GDM1 (cell line): ENCODE measurements around the gene MIOS.
A peak's percentile ranks its signal among the peaks of the same experiment; 100 is the strongest.

ENCODE experiments used
- DNase-seq: peaks from one replicate; lab custom pipeline; 2025; lab: John Stamatoyannopoulos, UW

MIOS gene

GRCh38 chr7:7566651-7567611 is at the start of gene MIOS:
Gene MIOS (plus strand): TSS chr7:7566884. CDS start chr7:7572476, 5,592 bp downstream.
- peak; percentile 80 for DNase-seq

- no peak for DNase-seq
Observed at GRCh38 chr7:7517754-7518153, 48.9 kb upstream of the MIOS start.

GRCh38 chr7:7519056-7519455 is 47.6 kb upstream of the MIOS start:
- DNase-seq, result no peak

GRCh38 chr7:7519528-7519927 is 47.2 kb upstream of the MIOS start:
- DNase-seq, result no peak

GRCh38 chr7:7521259-7521658 is 45.4 kb upstream of the MIOS start:
- no peak for DNase-seq

GRCh38 chr7:7522421-7522820 is 44.3 kb upstream of the MIOS start:
- no peak for DNase-seq

GRCh38 chr7:7524121-7524520 is 42.6 kb upstream of the MIOS start:
- DNase-seq, result no peak

- DNase-seq, result no peak
Observed at GRCh38 chr7:7526006-7526405, 40.7 kb upstream of the MIOS start.

- no peak for DNase-seq
Observed at GRCh38 chr7:7527047-7527446, 39.6 kb upstream of the MIOS start.

GRCh38 chr7:7529328-7529727 is 37.4 kb upstream of the MIOS start:
- DNase-seq, result no peak

GRCh38 chr7:7533831-7534430 is 32.8 kb upstream of the MIOS start:
- no peak for DNase-seq

- no peak for DNase-seq
Observed at GRCh38 chr7:7535691-7536090, 31.0 kb upstream of the MIOS start, which contains the start of gene COL28A1. Gene COL28A1 (minus strand): TSS chr7:7535873. CDS start chr7:7532875, 2,998 bp downstream.

- no peak for DNase-seq
Observed at GRCh38 chr7:7536396-7537019, 30.2 kb upstream of the MIOS start.

GRCh38 chr7:7537711-7538110 is 29.0 kb upstream of the MIOS start:
- DNase-seq, result no peak

GRCh38 chr7:7539152-7539551 is 27.5 kb upstream of the MIOS start:
- DNase-seq, result no peak

GRCh38 chr7:7539711-7540110 is 27.0 kb upstream of the MIOS start:
- DNase-seq, result no peak

- no peak for DNase-seq
Observed at GRCh38 chr7:7542251-7542835, 24.3 kb upstream of the MIOS start.

- no peak for DNase-seq
Observed at GRCh38 chr7:7548407-7548806, 18.3 kb upstream of the MIOS start.

GRCh38 chr7:7550663-7551062 is 16.0 kb upstream of the MIOS start:
- DNase-seq, result no peak

- no peak for DNase-seq
Observed at GRCh38 chr7:7552199-7552598, 14.5 kb upstream of the MIOS start.

- DNase-seq, result no peak
Observed at GRCh38 chr7:7553386-7553785, 13.3 kb upstream of the MIOS start.

- DNase-seq, result no peak
Observed at GRCh38 chr7:7554021-7554432, 12.7 kb upstream of the MIOS start.
